PC-3 (cell line): ENCODE measurements around the gene ABHD12B. TPM values are rescaled to one million over a fixed set of nuclear protein-coding genes. Genes with fewer than 3 reads are reported as not detected.

Experiments used
- ATAC-seq: fragments of 200-7000 bp; cut with Tn5 transposase; 2 replicates; pipeline ENCODE4 v1.9.1; 2020; ENCODE audit warnings: mild to moderate bottlenecking, moderate library complexity
- BruUV-seq: library from RNA; stranded (reverse); fragments of 400-500 nt; replicated peaks from 2 replicates; lab custom pipeline; 2021; lab: Mats Ljungman, UMichigan
- CTCF ChIA-PET: fragments of 300-600 bp; sonication (Branson Sonifier 250); formaldehyde crosslinking; loops from one replicate; lab custom pipeline; 2022; ENCODE audit warnings: antibody characterized with exemption; lab: Charles Lee
- POLR2A ChIA-PET: fragments of 300-600 bp; sonication (Branson Sonifier 250); formaldehyde crosslinking; loops from one replicate; lab custom pipeline; 2022; ENCODE audit warnings: antibody characterized with exemption; ENCODE audit not compliant: unreplicated experiment; lab: Charles Lee
- DNase-seq: peaks from one replicate; pipeline ENCODE4 v3.0.0-alpha.2; 2015
- H2AFZ ChIP-seq: fragments of 300-600 bp; sonication (generic); 2 replicates; pipeline ENCODE4 v1.6.0; 2016; ENCODE audit warnings: antibody characterized with exemption, low read length
- H3F3A ChIP-seq: fragments of 300-600 bp; sonication (generic); one replicate; pipeline ENCODE4 v1.6.0; 2017; ENCODE audit warnings: antibody characterized with exemption, low read length, control low read depth, mild to moderate bottlenecking; ENCODE audit not compliant: unreplicated experiment
- H3K27ac ChIP-seq: fragments of 300-600 bp; sonication (generic); 2 replicates; pipeline ENCODE4 v1.5.1; 2016; ENCODE audit warnings: mild to moderate bottlenecking, low read length
- H3K27me3 ChIP-seq: fragments of 300-600 bp; sonication (generic); 2 replicates; pipeline ENCODE4 v1.6.1; 2016; ENCODE audit warnings: low read length, mixed read lengths
- H3K36me3 ChIP-seq: fragments of 300-600 bp; sonication (generic); 2 replicates; pipeline ENCODE4 v1.6.1; 2016; ENCODE audit warnings: low read depth, mixed run types, low read length, mixed read lengths
- H3K4me1 ChIP-seq: fragments of 300-600 bp; sonication (generic); 2 replicates; pipeline ENCODE4 v1.5.1; 2016; ENCODE audit warnings: low read length; ENCODE audit not compliant: insufficient read depth
- H3K4me2 ChIP-seq: fragments of 300-600 bp; sonication (generic); 2 replicates; pipeline ENCODE4 v1.6.0; 2016; ENCODE audit warnings: low read length
- H3K4me3 ChIP-seq: fragments of 300-600 bp; sonication (generic); 2 replicates; pipeline ENCODE4 v1.5.1; 2016; ENCODE audit warnings: mild to moderate bottlenecking, low read length, mixed read lengths
- H3K79me2 ChIP-seq: fragments of 300-600 bp; sonication (generic); 2 replicates; pipeline ENCODE4 v1.6.1; 2017; ENCODE audit warnings: low read length, mixed read lengths
- H3K9ac ChIP-seq: fragments of 300-600 bp; sonication (generic); 2 replicates; pipeline ENCODE4 v1.6.0; 2016; ENCODE audit warnings: mild to moderate bottlenecking, low read length
- H3K9me2 ChIP-seq: fragments of 300-600 bp; sonication (generic); replicated peaks from 2 replicates; pipeline ENCODE4 v1.6.1; 2016; ENCODE audit warnings: mixed run types, low read length, mixed read lengths
- H3K9me3 ChIP-seq: fragments of 300-600 bp; sonication (generic); 2 replicates; pipeline ENCODE4 v1.6.1; 2016; ENCODE audit warnings: low read length, mixed read lengths
- H4K20me1 ChIP-seq: fragments of 300-600 bp; sonication (generic); 2 replicates; pipeline ENCODE4 v1.6.1; 2016; ENCODE audit warnings: low read length, mixed read lengths
- EZH2 ChIP-seq: fragments of 300-600 bp; sonication (generic); IDR thresholded peaks from one replicate; pipeline ENCODE4 v1.6.1; 2017; ENCODE audit warnings: antibody characterized with exemption, mild to moderate bottlenecking, low read length; ENCODE audit not compliant: unreplicated experiment
- EZH2phosphoT487 ChIP-seq: fragments of 300-600 bp; sonication (generic); IDR thresholded peaks from 2 replicates; pipeline ENCODE4 v1.6.1; 2018; ENCODE audit warnings: mild to moderate bottlenecking, antibody characterized with exemption, low read length, borderline replicate concordance
- intact Hi-C: fragments of 100-400 bp; cut with micrococcal nuclease; formaldehyde crosslinking; loops from 2 replicates; pipeline ENCODE4 v1.9.0; 2023
- total RNA-seq: library from RNA; depleted of rRNA; stranded (reverse); fragments of >200 nt; gene quantifications from 2 replicates; pipeline ENCODE4 v1.2.3, GENCODE V29; 2014
- TF ChIP-seq, protein P1 (sequence below): fragments of 300-600 bp; sonication (generic); conservative IDR thresholded peaks from 2 replicates; pipeline ENCODE4 v1.5.1; 2017; ENCODE audit warnings: antibody characterized with exemption, low read depth, mild to moderate bottlenecking, low read length

ABHD12B gene
- total RNA-seq, 1 experiment from 2014 or later: not detected

GRCh38 chr14:50862036-50862570, 9.8 kb upstream of the ABHD12B start:
- H3K9me2 ChIP-seq: no peaks in the 10 kb centered on the region
- H3K36me3 ChIP-seq: no peaks in the 10 kb centered on the region
- H3K27me3 ChIP-seq: no peaks in the 10 kb centered on the region
- CTCF ChIA-PET: interaction anchor here (0.6 kb wide), 1 partner anchor 910 kb away, joined by 3 read pairs; no protein-coding TSS in a partner anchor
- intact Hi-C loops: loop anchor here (5.0 kb wide), 2 partner anchors 135 to 185 kb away; no protein-coding TSS in a partner anchor
- H3F3A ChIP-seq: no peaks in the 10 kb centered on the region
- ATAC-seq (no peak), DNase-seq (no peak)
- H4K20me1 ChIP-seq: no peaks in the 10 kb centered on the region
- BruUV-seq: no TSS peak
- H3K4me3 ChIP-seq: no peak overlapping the region
- TF ChIP-seq, protein P1, sequence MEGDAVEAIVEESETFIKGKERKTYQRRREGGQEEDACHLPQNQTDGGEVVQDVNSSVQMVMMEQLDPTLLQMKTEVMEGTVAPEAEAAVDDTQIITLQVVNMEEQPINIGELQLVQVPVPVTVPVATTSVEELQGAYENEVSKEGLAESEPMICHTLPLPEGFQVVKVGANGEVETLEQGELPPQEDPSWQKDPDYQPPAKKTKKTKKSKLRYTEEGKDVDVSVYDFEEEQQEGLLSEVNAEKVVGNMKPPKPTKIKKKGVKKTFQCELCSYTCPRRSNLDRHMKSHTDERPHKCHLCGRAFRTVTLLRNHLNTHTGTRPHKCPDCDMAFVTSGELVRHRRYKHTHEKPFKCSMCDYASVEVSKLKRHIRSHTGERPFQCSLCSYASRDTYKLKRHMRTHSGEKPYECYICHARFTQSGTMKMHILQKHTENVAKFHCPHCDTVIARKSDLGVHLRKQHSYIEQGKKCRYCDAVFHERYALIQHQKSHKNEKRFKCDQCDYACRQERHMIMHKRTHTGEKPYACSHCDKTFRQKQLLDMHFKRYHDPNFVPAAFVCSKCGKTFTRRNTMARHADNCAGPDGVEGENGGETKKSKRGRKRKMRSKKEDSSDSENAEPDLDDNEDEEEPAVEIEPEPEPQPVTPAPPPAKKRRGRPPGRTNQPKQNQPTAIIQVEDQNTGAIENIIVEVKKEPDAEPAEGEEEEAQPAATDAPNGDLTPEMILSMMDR: no peak
- TF ChIP-seq EZH2phosphoT487 (no peak), EZH2 (no peak)
- H3K4me1 ChIP-seq: peaks cover 13% of the 10 kb centered on the region
- no peaks in the 10 kb centered on the region for H3K79me2 ChIP-seq
- no peak overlapping the region for H3K4me2 ChIP-seq
- H3K9ac ChIP-seq: no peak overlapping the region
- H2AFZ ChIP-seq: no peak overlapping the region
- POLR2A ChIA-PET: no interaction called here
- H3K27ac ChIP-seq: no peak overlapping the region
- no peaks in the 10 kb centered on the region for H3K9me3 ChIP-seq

- Histone ChIP-seq H3K9ac (no peak overlapping the region), H3K4me2 (no peak overlapping the region), H3K4me3 (no peak overlapping the region), H3K36me3 (no peaks in the 10 kb centered on the region), H3K4me1 (peaks cover 11% of the 10 kb centered on the region), H3K9me2 (no peaks in the 10 kb centered on the region), H3K9me3 (no peaks in the 10 kb centered on the region), H4K20me1 (no peaks in the 10 kb centered on the region), H2AFZ (no peak overlapping the region), H3K79me2 (no peaks in the 10 kb centered on the region), H3K27ac (no peak overlapping the region), H3K27me3 (no peaks in the 10 kb centered on the region), H3F3A (no peaks in the 10 kb centered on the region)
- ChIA-PET CTCF (no interaction called here), POLR2A (interaction anchor here (0.6 kb wide), 1 partner anchor 131 kb away, joined by 5 read pairs; no protein-coding TSS in a partner anchor)
- TF ChIP-seq EZH2 (no peak), EZH2phosphoT487 (no peak)
- TF ChIP-seq, protein P1: no peak
- DNase-seq (no peak), ATAC-seq (no peak)
- intact Hi-C loops: loop anchor here (5.0 kb wide), 2 partner anchors 137 to 187 kb away; no protein-coding TSS in a partner anchor
- BruUV-seq: no TSS peak
Observed at GRCh38 chr14:50864237-50864636, 7.6 kb upstream of the ABHD12B start.

GRCh38 chr14:50864946-50865345, 6.9 kb upstream of the ABHD12B start:
- Histone ChIP-seq H3K4me3 (no peak overlapping the region), H3K9me2 (no peaks in the 10 kb centered on the region), H3K36me3 (no peaks in the 10 kb centered on the region), H3K4me2 (no peak overlapping the region), H3K4me1 (peaks cover 5% of the 10 kb centered on the region; the same call in 1 of the 2 replicates), H3K27me3 (no peaks in the 10 kb centered on the region), H3F3A (no peaks in the 10 kb centered on the region), H4K20me1 (no peaks in the 10 kb centered on the region), H3K79me2 (no peaks in the 10 kb centered on the region), H3K27ac (no peak overlapping the region), H3K9ac (no peak overlapping the region), H3K9me3 (no peaks in the 10 kb centered on the region), H2AFZ (no peak overlapping the region)
- TF ChIP-seq EZH2phosphoT487 (no peak), EZH2 (no peak)
- TF ChIP-seq, protein P1: no peak
- intact Hi-C loops: loop anchor here (5.0 kb wide), 2 partner anchors 138 to 188 kb away; no protein-coding TSS in a partner anchor
- no peak for ATAC-seq
- ChIA-PET CTCF (no interaction called here), POLR2A (no interaction called here)
- no TSS peak for BruUV-seq
- DNase-seq: no peak
